ENCODE data around the gene LAMB1. TPM values are rescaled to one million over a fixed set of nuclear protein-coding genes. Genes with fewer than 3 reads are reported as not detected.
A peak's percentile ranks its signal among the peaks of the same experiment; 100 is the strongest.
"Not testable (repeated sequence)": the region's sequence is repeated elsewhere in the genome, so short reads cannot be mapped to it uniquely, and the experiment has no call there.

Gene LAMB1
- total RNA-seq, 2 experiments from 2014 or later = not detected

GRCh38 chr7:107898997-107899594 lies 103.9 kb downstream of the LAMB1 start:
- ChIA-PET CTCF (interaction anchor here (1.2 kb wide), 1 partner anchor 151 kb away, joined by 3 read pairs; no protein-coding TSS in a partner anchor), POLR2A (no interaction called here)
- DNase-seq = no peak
- H3K4me1 Mint-ChIP-seq = peaks cover 35% of the 10 kb centered on the region
- H3K27ac Mint-ChIP-seq = peak overlapping the region; percentile 37
- no peaks in the 10 kb centered on the region for H3K27me3 Mint-ChIP-seq
- H3K9me3 Mint-ChIP-seq = no peaks in the 10 kb centered on the region
- peaks cover 57% of the 10 kb centered on the region for H3K36me3 Mint-ChIP-seq (ENCODE audit: low read depth)
- H3K4me3 Mint-ChIP-seq = no peak overlapping the region

DNA sequence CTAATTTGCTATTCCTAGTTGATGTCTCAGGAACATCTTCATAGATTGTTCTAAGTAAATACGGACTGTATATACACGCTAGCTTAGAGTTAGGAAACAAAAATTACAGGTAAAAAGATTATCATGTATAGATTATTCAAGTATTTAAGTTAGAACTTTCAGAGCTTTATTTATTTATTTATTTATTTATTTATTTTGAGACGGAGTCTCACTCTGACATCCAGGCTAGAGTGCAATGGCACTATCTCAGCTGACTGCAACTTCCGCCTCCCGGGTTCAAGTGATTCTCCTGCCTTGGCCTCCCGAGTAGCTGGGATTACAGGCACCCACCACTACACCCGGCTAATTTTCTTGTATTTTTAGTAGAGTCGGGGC lies 110.6 kb downstream of the LAMB1 start:
- CTCF ChIA-PET, H3K9me3 Mint-ChIP-seq: not testable (repeated sequence)

GRCh38 chr7:107891636-107892366 lies 111.2 kb downstream of the LAMB1 start:
- DNase-seq = peak; percentile 16
- H3K27ac Mint-ChIP-seq = peak overlapping the region; percentile 98
- peaks cover 48% of the 10 kb centered on the region for H3K4me1 Mint-ChIP-seq
- H3K27me3 Mint-ChIP-seq = no peaks in the 10 kb centered on the region
- H3K9me3 Mint-ChIP-seq = peaks cover 5% of the 10 kb centered on the region
- POLR2A ChIA-PET = interaction anchor here (0.7 kb wide), 1 partner anchor 113 kb away, joined by 3 read pairs; no protein-coding TSS in a partner anchor
- CTCF ChIA-PET = interaction anchor here (0.7 to 3.3 kb wide), 2 partner anchors 12 to 74 kb away, joined by 3 to 20 read pairs; no protein-coding TSS in a partner anchor
- H3K4me3 Mint-ChIP-seq = peak overlapping the region; percentile 96
- peaks cover 35% of the 10 kb centered on the region for H3K36me3 Mint-ChIP-seq (ENCODE audit: low read depth)

More for the DNA sequence above, 110.6 kb downstream of the LAMB1 start:
- peak overlapping the region; percentile 98 for H3K27ac Mint-ChIP-seq
- POLR2A ChIA-PET, DNase-seq, H3K27me3 Mint-ChIP-seq: not testable (repeated sequence)
- peaks cover 40% of the 10 kb centered on the region for H3K36me3 Mint-ChIP-seq (ENCODE audit: low read depth)
- peak overlapping the region; percentile 96 for H3K4me3 Mint-ChIP-seq
- peaks cover 50% of the 10 kb centered on the region for H3K4me1 Mint-ChIP-seq

DNA sequence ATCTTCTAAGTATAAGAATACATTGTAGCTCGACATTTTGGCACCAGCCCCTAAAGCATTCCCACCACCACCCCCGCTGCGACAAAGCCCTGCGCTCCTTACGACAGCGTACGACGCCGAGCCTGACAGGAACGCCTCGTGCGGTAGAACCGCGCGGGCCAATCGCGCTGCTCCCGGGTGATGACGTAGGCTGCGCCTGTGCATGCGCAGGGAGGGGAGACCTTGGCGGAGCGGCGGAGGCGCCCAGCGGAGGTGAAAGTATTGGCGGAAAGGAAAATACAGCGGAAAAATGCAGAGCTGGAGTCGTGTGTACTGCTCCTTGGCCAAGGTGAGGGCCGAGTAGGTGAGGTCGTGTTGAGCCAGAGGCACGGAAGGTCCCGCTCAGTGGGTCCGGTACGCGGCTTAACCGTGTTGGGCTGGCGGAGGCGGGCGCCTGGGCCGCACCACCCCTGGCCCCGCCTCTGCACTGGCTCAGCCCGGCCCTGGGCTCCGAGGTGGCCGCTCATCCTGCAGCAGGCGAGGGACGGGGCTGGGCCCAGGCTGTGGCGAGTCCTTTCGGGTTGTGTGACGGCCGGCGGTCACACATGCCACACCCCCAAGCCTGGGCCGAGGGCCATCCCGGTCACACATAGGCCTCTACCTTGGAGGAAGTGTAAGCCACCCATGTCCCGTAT lies 111.9 kb downstream of the LAMB1 start, which contains the start of gene DLD:
Gene DLD, plus strand, starts transcription at position 222 of the 674 bp plus-strand sequence. Its CDS starts 68 bp downstream, at position 290.
- H3K4me3 Mint-ChIP-seq = peak within 1 kb of the TSS; percentile 96
- H3K36me3 Mint-ChIP-seq (ENCODE audit: low read depth) = peaks cover 28% of the 10 kb centered on the region
- DNase-seq = peak; percentile 95
- POLR2A ChIA-PET = interaction anchor here (0.7 kb wide), 2 partner anchors 9 to 112 kb away, joined by 3 to 4 read pairs; no protein-coding TSS in a partner anchor
- peak within 1 kb of the TSS; percentile 98 for H3K27ac Mint-ChIP-seq
- H3K27me3 Mint-ChIP-seq = peaks cover 3% of the 10 kb centered on the region
- CTCF ChIA-PET = interaction anchor here (0.7 to 3.3 kb wide), 4 partner anchors 11 to 73 kb away, joined by 3 to 20 read pairs (median 4); no protein-coding TSS in a partner anchor
- peaks cover 5% of the 10 kb centered on the region for H3K9me3 Mint-ChIP-seq
- peaks cover 42% of the 10 kb centered on the region for H3K4me1 Mint-ChIP-seq

- CTCF ChIA-PET = interaction anchor here (0.6 to 3.3 kb wide), 5 partner anchors 11 to 812 kb away, joined by 3 to 20 read pairs (median 4); no protein-coding TSS in a partner anchor
- DNase-seq = peak; percentile 22
- peaks cover 3% of the 10 kb centered on the region for H3K27me3 Mint-ChIP-seq
- H3K9me3 Mint-ChIP-seq = peaks cover 5% of the 10 kb centered on the region
- peak overlapping the region; percentile 98 for H3K27ac Mint-ChIP-seq
- POLR2A ChIA-PET = interaction anchor here (0.7 kb wide), 1 partner anchor 10 kb away, joined by 4 read pairs; no protein-coding TSS in a partner anchor
- H3K4me3 Mint-ChIP-seq = peak overlapping the region; percentile 96
- peaks cover 24% of the 10 kb centered on the region for H3K36me3 Mint-ChIP-seq (ENCODE audit: low read depth)
- peaks cover 37% of the 10 kb centered on the region for H3K4me1 Mint-ChIP-seq
These were observed 112.4 kb downstream of the LAMB1 start for GRCh38 chr7:107890493-107890961.

DNA sequence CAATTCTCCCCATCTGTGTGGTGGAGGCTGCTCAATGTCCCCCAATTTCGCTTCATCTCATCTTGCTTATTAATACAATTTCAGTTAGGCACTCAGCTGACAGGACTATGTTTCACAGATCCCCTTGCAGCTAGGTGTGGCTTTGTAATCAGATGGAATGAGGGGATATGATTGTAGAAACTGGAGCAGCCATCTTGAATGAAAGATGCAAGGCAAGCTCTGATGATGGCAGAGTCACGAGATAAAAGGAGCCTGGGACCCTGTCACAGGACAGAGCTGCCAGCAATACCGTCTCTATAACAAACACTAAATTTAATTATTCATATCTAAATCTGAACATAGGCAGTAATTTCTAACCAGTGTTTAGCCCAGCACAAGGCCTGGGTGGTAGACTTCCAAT lies 113.0 kb downstream of the LAMB1 start:
- Mint-ChIP-seq H3K9me3 (peaks cover 5% of the 10 kb centered on the region), H3K27ac (no peak overlapping the region), H3K4me3 (peak overlapping the region; percentile 96), H3K27me3 (peaks cover 5% of the 10 kb centered on the region), H3K4me1 (peaks cover 33% of the 10 kb centered on the region), H3K36me3 (ENCODE audit: low read depth) (peaks cover 19% of the 10 kb centered on the region)
- POLR2A ChIA-PET = no interaction called here
- DNase-seq = no peak
- CTCF ChIA-PET = interaction anchor here (0.6 to 3.3 kb wide), 5 partner anchors 10 to 812 kb away, joined by 3 to 20 read pairs (median 7); no protein-coding TSS in a partner anchor

- not testable (repeated sequence) for DNase-seq
- H3K4me1 Mint-ChIP-seq = peaks cover 14% of the 10 kb centered on the region
These were observed 115.1 kb downstream of the LAMB1 start for GRCh38 chr7:107887827-107888226.

GRCh38 chr7:107884066-107884818 lies 118.7 kb downstream of the LAMB1 start:
- Mint-ChIP-seq H3K27me3 (peaks cover 5% of the 10 kb centered on the region), H3K36me3 (ENCODE audit: low read depth) (no peaks in the 10 kb centered on the region), H3K4me1 (peaks cover 3% of the 10 kb centered on the region), H3K4me3 (no peak overlapping the region), H3K9me3 (peaks cover 5% of the 10 kb centered on the region), H3K27ac (no peak overlapping the region)
- POLR2A ChIA-PET = interaction anchor here (0.6 kb wide), 1 partner anchor 11 kb away, joined by 6 read pairs; no protein-coding TSS in a partner anchor
- CTCF ChIA-PET = interaction anchor here (0.6 kb wide), 1 partner anchor 1401 kb away, joined by 3 read pairs; no protein-coding TSS in a partner anchor
- no peak for DNase-seq

More at GRCh38 chr7:107887827-107888226, 115.1 kb downstream of the LAMB1 start:
- CTCF ChIA-PET = interaction anchor here (0.6 kb wide), 1 partner anchor 24 kb away, joined by 3 read pairs; no protein-coding TSS in a partner anchor
- H3K36me3 Mint-ChIP-seq (ENCODE audit: low read depth); POLR2A ChIA-PET; H3K27ac Mint-ChIP-seq; H3K27me3 Mint-ChIP-seq; H3K4me3 Mint-ChIP-seq; H3K9me3 Mint-ChIP-seq: not testable (repeated sequence)

DNA sequence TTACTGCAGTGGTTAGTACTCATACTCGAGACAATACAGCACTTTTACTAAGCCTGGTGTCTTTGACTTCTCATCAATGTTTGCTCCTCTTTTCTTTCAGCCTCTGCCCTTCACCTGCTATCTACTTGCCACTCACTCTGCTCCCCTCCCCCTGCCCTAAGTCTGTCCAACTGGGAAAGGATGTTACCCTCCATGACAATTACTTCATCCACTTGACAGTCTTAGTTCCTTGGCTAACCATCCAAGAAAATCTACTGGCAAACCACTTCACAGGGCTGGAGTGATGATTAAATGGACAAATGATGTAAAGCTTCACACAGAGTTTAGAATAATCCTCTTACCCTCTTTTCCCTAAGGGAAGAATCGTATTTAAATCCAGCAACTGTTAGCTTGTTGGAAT lies 120.2 kb downstream of the LAMB1 start:
- CTCF ChIA-PET = interaction anchor here (0.6 to 2.5 kb wide), 2 partner anchors 139 to 188 kb away, joined by 3 to 6 read pairs; partner anchors contain the start of gene CBLL1
- Mint-ChIP-seq H3K9me3 (no peaks in the 10 kb centered on the region), H3K4me3 (no peak overlapping the region), H3K36me3 (ENCODE audit: low read depth) (no peaks in the 10 kb centered on the region), H3K27me3 (peaks cover 5% of the 10 kb centered on the region), H3K4me1 (peaks cover 10% of the 10 kb centered on the region), H3K27ac (no peak overlapping the region)
- no peak for DNase-seq
- POLR2A ChIA-PET = no interaction called here

GRCh38 chr7:107879400-107880035 lies 123.4 kb downstream of the LAMB1 start:
- ChIA-PET CTCF (interaction anchor here (0.7 to 2.7 kb wide), 9 partner anchors 9 to 732 kb away, joined by 3 to 28 read pairs (median 3); partner anchors contain the start of genes CBLL1 and DLD), POLR2A (no interaction called here)
- peaks cover 29% of the 10 kb centered on the region for H3K4me1 Mint-ChIP-seq
- peak; percentile 40 for DNase-seq
- H3K4me3 Mint-ChIP-seq = no peak overlapping the region
- no peaks in the 10 kb centered on the region for H3K36me3 Mint-ChIP-seq (ENCODE audit: low read depth)
- no peaks in the 10 kb centered on the region for H3K27me3 Mint-ChIP-seq
- H3K27ac Mint-ChIP-seq = no peak overlapping the region
- no peaks in the 10 kb centered on the region for H3K9me3 Mint-ChIP-seq

DNA sequence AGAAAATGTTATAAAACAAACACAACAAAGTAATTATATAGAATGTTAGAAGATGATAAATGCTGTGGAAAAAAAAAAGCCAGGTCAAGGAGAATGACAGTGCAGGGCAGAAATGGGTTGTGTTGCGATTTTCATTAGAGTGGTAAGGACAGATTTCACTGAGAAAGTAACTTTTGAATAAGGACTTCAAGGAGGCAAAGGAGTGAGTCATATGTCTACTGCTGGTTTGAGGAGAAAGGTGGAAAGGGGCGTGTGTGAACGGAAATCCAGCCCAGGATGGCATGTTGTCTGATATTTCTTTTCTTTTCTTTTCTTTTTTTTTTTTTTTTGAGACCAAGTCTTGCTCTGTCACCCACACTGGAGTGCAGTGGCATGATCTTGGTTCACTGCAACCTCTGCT lies 124.3 kb downstream of the LAMB1 start:
- Mint-ChIP-seq H3K4me1 (peaks cover 37% of the 10 kb centered on the region), H3K36me3 (ENCODE audit: low read depth) (no peaks in the 10 kb centered on the region), H3K9me3 (no peaks in the 10 kb centered on the region), H3K4me3 (no peak overlapping the region), H3K27me3 (no peaks in the 10 kb centered on the region), H3K27ac (no peak overlapping the region)
- CTCF ChIA-PET = interaction anchor here (0.7 to 2.7 kb wide), 7 partner anchors 8 to 414 kb away, joined by 3 to 28 read pairs (median 3); partner anchors contain the start of genes CBLL1 and DLD
- DNase-seq = no peak
- POLR2A ChIA-PET = no interaction called here
